ENCODE data around the gene C13orf46.

- TF ChIP-seq CTCF (IDR thresholded peaks at IDR 0.05) = no peak
- TF ChIP-seq ZFX (IDR thresholded peaks at IDR 0.05; ENCODE audit: borderline replicate concordance) = no peak
These were observed 1.2 kb downstream of the C13orf46 start for GRCh38 chr13:113972451-113973217.

Data from 22Rv1 (cell line).